GM23338 (cell line): ENCODE measurements around the gene ZFP90. TPM values are rescaled to one million over a fixed set of nuclear protein-coding genes. Genes with fewer than 3 reads are reported as not detected.

Experiments used
- ATAC-seq: fragments of 200-7000 bp; cut with Tn5 transposase; 3 replicates; pipeline ENCODE4 v1.9.1; 2020
- DNase-seq: peaks from one replicate; pipeline ENCODE4 v3.0.0-alpha.2; 2015; ENCODE audit warnings: low spot score
- H2AFZ ChIP-seq: fragments of 200-600 bp; sonication (generic); 2 replicates; pipeline ENCODE4 v1.8.0; 2016; ENCODE audit warnings: antibody characterized with exemption, mild to moderate bottlenecking, moderate library complexity
- H3F3A ChIP-seq: fragments of 200-600 bp; sonication (generic); replicated peaks from 2 replicates; pipeline ENCODE4 v1.8.0; 2017; ENCODE audit warnings: antibody characterized with exemption, mixed run types, low read depth
- H3K27ac ChIP-seq: fragments of 200-600 bp; sonication (generic); 2 replicates; pipeline ENCODE4 v1.6.1; 2016; ENCODE audit warnings: low read depth
- H3K27me3 ChIP-seq: fragments of 200-600 bp; sonication (generic); 2 replicates; pipeline ENCODE4 v1.8.0; 2016; ENCODE audit warnings: mild to moderate bottlenecking, mixed run types, moderate library complexity; ENCODE audit not compliant: insufficient read depth
- H3K36me3 ChIP-seq: fragments of 200-600 bp; sonication (generic); 2 replicates; pipeline ENCODE4 v1.8.0; 2016; ENCODE audit warnings: mild to moderate bottlenecking; ENCODE audit not compliant: insufficient read depth
- H3K4me1 ChIP-seq: fragments of 200-600 bp; sonication (generic); 2 replicates; pipeline ENCODE4 v1.8.0; 2016; ENCODE audit warnings: mild to moderate bottlenecking, moderate library complexity; ENCODE audit not compliant: insufficient read depth
- H3K4me2 ChIP-seq: fragments of 200-600 bp; sonication (generic); 2 replicates; pipeline ENCODE4 v1.7.1; 2017; ENCODE audit warnings: mixed run types
- H3K4me3 ChIP-seq: fragments of 200-600 bp; sonication (generic); 2 replicates; pipeline ENCODE4 v1.6.1; 2016; ENCODE audit warnings: mixed run types
- H3K79me2 ChIP-seq: fragments of 200-600 bp; sonication (generic); replicated peaks from 2 replicates; pipeline ENCODE4 v1.8.0; 2017; ENCODE audit warnings: mild to moderate bottlenecking; ENCODE audit not compliant: insufficient read depth
- H3K9me2 ChIP-seq: fragments of 200-600 bp; sonication (generic); 2 replicates; pipeline ENCODE4 v1.8.0; 2017; ENCODE audit not compliant: insufficient read depth
- H4K20me1 ChIP-seq: fragments of 200-600 bp; sonication (generic); replicated peaks from 2 replicates; pipeline ENCODE4 v1.8.0; 2017; ENCODE audit warnings: mild to moderate bottlenecking; ENCODE audit not compliant: insufficient read depth
- H3K27ac Mint-ChIP-seq: 2 replicates; pipeline ENCODE4 v1.8.0; 2020; ENCODE audit warnings: inconsistent platforms, mild to moderate bottlenecking, moderate library complexity, mixed read lengths
- H3K27me3 Mint-ChIP-seq: 3 replicates; pipeline ENCODE4 v1.8.0; 2022; ENCODE audit warnings: low read depth, mild to moderate bottlenecking, moderate library complexity, mixed read lengths, inconsistent platforms; ENCODE audit not compliant: insufficient read depth, poor library complexity
- H3K36me3 Mint-ChIP-seq: 3 replicates; pipeline ENCODE4 v1.8.0; 2021; ENCODE audit warnings: low read depth, mild to moderate bottlenecking, inconsistent platforms, moderate library complexity, mixed read lengths
- H3K4me1 Mint-ChIP-seq: 3 replicates; pipeline ENCODE4 v1.8.0; 2020; ENCODE audit warnings: mild to moderate bottlenecking, inconsistent platforms, mixed read lengths
- H3K4me3 Mint-ChIP-seq: 3 replicates; pipeline ENCODE4 v1.8.0; 2021; ENCODE audit warnings: moderate library complexity, mild to moderate bottlenecking, inconsistent platforms, mixed read lengths
- H3K9me3 Mint-ChIP-seq: 3 replicates; pipeline ENCODE4 v1.8.0; 2020; ENCODE audit warnings: moderate library complexity, mild to moderate bottlenecking, inconsistent platforms, mixed read lengths
- CREB1 ChIP-seq: fragments of 250-450 bp; sonication (Bioruptor Pico); IDR thresholded peaks from 2 replicates; pipeline ENCODE4 v1.5.0; 2020; ENCODE audit warnings: low read depth, mild to moderate bottlenecking, moderate library complexity
- EZH2 ChIP-seq: fragments of 200-600 bp; sonication (generic); IDR thresholded peaks from one replicate; pipeline ENCODE4 v1.8.0; 2017; ENCODE audit warnings: antibody characterized with exemption, mild to moderate bottlenecking, low read depth; ENCODE audit not compliant: unreplicated experiment
- EZH2phosphoT487 ChIP-seq: fragments of 200-600 bp; sonication (generic); IDR thresholded peaks from one replicate; pipeline ENCODE4 v1.8.1; 2018; ENCODE audit warnings: antibody characterized with exemption; ENCODE audit not compliant: unreplicated experiment
- JUNB ChIP-seq: IDR thresholded peaks from one replicate; pipeline ENCODE4 v1.6.1; 2016; ENCODE audit warnings: antibody characterized with exemption; ENCODE audit not compliant: unreplicated experiment
- NANOG ChIP-seq: IDR thresholded peaks from 2 replicates; pipeline ENCODE4 v1.6.1; 2016; ENCODE audit warnings: antibody characterized with exemption, borderline replicate concordance
- POLR2AphosphoS5 ChIP-seq: IDR thresholded peaks from 2 replicates; pipeline ENCODE4 v1.6.1; 2016; ENCODE audit warnings: antibody characterized with exemption, low read depth
- STAT1 ChIP-seq: IDR thresholded peaks from one replicate; pipeline ENCODE4 v1.6.1; 2016; ENCODE audit warnings: antibody characterized with exemption; ENCODE audit not compliant: unreplicated experiment
- ZNF114 ChIP-seq: fragments of 250-450 bp; sonication (Bioruptor Pico); IDR thresholded peaks from 2 replicates; pipeline ENCODE4 v1.5.0; 2020; ENCODE audit warnings: mild to moderate bottlenecking, moderate library complexity
- ZNF331 ChIP-seq: fragments of 250-450 bp; sonication (Bioruptor Pico); IDR thresholded peaks from 2 replicates; pipeline ENCODE4 v1.5.0; 2020; ENCODE audit warnings: low read depth, mild to moderate bottlenecking, moderate library complexity
- polyA plus RNA-seq: library from polyadenylated mRNA; unstranded; fragments of >200 nt; fragmentation: Nextera tagmentation; extraction: Ambion mirVana; gene quantifications from 2 replicates; pipeline ENCODE4 v1.2.1, GENCODE V29; 2016
- total RNA-seq: library from RNA; depleted of rRNA; stranded (reverse); fragments of >200 nt; shearing (Covaris generic); gene quantifications from 2 replicates; pipeline ENCODE4 v1.2.3, GENCODE V29; 2014
- TF ChIP-seq, protein P1 (sequence below), 2 experiments: fragments of 200-600 bp in 1 of 2; sonication (generic) in 1 of 2; conservative IDR thresholded peaks; 2 replicates each; pipeline versions ENCODE4 v1.5.1 to v1.6.1; 2016 to 2017; ENCODE audit warnings: antibody characterized with exemption in 2 of 2, low read depth in 2 of 2, mild to moderate bottlenecking in 2 of 2, moderate library complexity in 1 of 2
- TF ChIP-seq, protein P2 (sequence below): IDR thresholded peaks from one replicate; pipeline ENCODE4 v1.6.1; 2018; ENCODE audit warnings: antibody characterized with exemption; ENCODE audit not compliant: unreplicated experiment
- TF ChIP-seq, protein P3 (sequence below): fragments of 250-450 bp; sonication (Bioruptor Pico); IDR thresholded peaks from 2 replicates; pipeline ENCODE4 v1.5.0; 2020; ENCODE audit warnings: mild to moderate bottlenecking, moderate library complexity
- TF ChIP-seq, protein P4 (sequence below): IDR thresholded peaks from 2 replicates; pipeline ENCODE4 v1.6.1; 2016; ENCODE audit warnings: antibody characterized with exemption

Gene ZFP90
- total and polyA plus RNA-seq, 2 experiments from 2014 or later = 12.8 to 14.6 TPM

DNA sequence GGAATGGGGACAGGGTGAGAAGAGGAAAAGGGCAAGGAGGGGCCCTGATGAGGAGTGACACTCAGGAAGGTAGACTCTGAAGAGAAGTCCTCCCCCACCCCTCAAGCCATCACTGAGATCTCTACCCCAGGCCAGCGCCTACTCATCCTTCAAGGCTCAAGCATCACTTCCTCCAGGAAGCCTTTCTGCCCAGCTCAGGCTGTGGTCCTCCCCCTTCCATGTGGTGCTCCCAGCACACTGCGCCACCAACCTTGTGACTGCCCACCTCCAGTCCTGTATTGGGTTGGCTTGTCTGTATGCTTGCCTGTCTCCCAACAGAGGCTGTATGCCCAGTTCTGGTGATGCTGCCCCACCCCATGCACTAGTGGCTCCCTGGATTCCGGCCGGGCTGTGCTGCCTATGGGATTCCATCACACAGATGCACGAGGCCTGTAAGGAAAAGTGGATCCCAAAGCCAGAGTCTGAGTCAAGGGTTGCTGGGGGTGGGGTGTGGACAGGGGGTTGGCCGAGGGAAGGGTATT, 19.8 kb upstream of the ZFP90 start:
- Histone ChIP-seq H3K36me3 (no peaks in the 10 kb centered on the region), H4K20me1 (no peaks in the 10 kb centered on the region), H3K27me3 (peaks cover 6% of the 10 kb centered on the region; the same call in 1 of the 2 replicates), H3K79me2 (no peaks in the 10 kb centered on the region), H3F3A (0 out of 2 replicates have a peak, but pooled peaks cover 2% of the 10 kb centered on the region), H3K4me2 (no peak overlapping the region), H3K4me3 (no peak overlapping the region), H3K27ac (no peak overlapping the region), H3K4me1 (no peaks in the 10 kb centered on the region), H2AFZ (no peak overlapping the region), H3K9me2 (no peaks in the 10 kb centered on the region)
- H3K36me3 Mint-ChIP-seq = no peaks in the 10 kb centered on the region
- no peaks in the 10 kb centered on the region; the same call in 2 of the 3 replicates for H3K9me3 Mint-ChIP-seq
- H3K4me3 Mint-ChIP-seq = no peak overlapping the region
- ATAC-seq = no peak
- H3K27me3 Mint-ChIP-seq = peaks cover 8% of the 10 kb centered on the region
- H3K4me1 Mint-ChIP-seq = peaks cover 3% of the 10 kb centered on the region; the same call in 2 of the 3 replicates
- TF ChIP-seq, protein P1, sequence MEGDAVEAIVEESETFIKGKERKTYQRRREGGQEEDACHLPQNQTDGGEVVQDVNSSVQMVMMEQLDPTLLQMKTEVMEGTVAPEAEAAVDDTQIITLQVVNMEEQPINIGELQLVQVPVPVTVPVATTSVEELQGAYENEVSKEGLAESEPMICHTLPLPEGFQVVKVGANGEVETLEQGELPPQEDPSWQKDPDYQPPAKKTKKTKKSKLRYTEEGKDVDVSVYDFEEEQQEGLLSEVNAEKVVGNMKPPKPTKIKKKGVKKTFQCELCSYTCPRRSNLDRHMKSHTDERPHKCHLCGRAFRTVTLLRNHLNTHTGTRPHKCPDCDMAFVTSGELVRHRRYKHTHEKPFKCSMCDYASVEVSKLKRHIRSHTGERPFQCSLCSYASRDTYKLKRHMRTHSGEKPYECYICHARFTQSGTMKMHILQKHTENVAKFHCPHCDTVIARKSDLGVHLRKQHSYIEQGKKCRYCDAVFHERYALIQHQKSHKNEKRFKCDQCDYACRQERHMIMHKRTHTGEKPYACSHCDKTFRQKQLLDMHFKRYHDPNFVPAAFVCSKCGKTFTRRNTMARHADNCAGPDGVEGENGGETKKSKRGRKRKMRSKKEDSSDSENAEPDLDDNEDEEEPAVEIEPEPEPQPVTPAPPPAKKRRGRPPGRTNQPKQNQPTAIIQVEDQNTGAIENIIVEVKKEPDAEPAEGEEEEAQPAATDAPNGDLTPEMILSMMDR (conservative IDR thresholded peaks at IDR 0.05; ENCODE audit: low read depth in 2 of 2) = no peak
- TF ChIP-seq ZNF331 (CRISPR knock-in tag) (no peak), ZNF114 (CRISPR knock-in tag) (no peak), JUNB (no peak), CREB1 (CRISPR knock-in tag) (no peak), NANOG (no peak), POLR2AphosphoS5 (no peak), STAT1 (no peak), EZH2phosphoT487 (no peak), EZH2 (no peak)
- TF ChIP-seq, protein P2, sequence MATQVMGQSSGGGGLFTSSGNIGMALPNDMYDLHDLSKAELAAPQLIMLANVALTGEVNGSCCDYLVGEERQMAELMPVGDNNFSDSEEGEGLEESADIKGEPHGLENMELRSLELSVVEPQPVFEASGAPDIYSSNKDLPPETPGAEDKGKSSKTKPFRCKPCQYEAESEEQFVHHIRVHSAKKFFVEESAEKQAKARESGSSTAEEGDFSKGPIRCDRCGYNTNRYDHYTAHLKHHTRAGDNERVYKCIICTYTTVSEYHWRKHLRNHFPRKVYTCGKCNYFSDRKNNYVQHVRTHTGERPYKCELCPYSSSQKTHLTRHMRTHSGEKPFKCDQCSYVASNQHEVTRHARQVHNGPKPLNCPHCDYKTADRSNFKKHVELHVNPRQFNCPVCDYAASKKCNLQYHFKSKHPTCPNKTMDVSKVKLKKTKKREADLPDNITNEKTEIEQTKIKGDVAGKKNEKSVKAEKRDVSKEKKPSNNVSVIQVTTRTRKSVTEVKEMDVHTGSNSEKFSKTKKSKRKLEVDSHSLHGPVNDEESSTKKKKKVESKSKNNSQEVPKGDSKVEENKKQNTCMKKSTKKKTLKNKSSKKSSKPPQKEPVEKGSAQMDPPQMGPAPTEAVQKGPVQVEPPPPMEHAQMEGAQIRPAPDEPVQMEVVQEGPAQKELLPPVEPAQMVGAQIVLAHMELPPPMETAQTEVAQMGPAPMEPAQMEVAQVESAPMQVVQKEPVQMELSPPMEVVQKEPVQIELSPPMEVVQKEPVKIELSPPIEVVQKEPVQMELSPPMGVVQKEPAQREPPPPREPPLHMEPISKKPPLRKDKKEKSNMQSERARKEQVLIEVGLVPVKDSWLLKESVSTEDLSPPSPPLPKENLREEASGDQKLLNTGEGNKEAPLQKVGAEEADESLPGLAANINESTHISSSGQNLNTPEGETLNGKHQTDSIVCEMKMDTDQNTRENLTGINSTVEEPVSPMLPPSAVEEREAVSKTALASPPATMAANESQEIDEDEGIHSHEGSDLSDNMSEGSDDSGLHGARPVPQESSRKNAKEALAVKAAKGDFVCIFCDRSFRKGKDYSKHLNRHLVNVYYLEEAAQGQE = no peak
- TF ChIP-seq, protein P3, sequence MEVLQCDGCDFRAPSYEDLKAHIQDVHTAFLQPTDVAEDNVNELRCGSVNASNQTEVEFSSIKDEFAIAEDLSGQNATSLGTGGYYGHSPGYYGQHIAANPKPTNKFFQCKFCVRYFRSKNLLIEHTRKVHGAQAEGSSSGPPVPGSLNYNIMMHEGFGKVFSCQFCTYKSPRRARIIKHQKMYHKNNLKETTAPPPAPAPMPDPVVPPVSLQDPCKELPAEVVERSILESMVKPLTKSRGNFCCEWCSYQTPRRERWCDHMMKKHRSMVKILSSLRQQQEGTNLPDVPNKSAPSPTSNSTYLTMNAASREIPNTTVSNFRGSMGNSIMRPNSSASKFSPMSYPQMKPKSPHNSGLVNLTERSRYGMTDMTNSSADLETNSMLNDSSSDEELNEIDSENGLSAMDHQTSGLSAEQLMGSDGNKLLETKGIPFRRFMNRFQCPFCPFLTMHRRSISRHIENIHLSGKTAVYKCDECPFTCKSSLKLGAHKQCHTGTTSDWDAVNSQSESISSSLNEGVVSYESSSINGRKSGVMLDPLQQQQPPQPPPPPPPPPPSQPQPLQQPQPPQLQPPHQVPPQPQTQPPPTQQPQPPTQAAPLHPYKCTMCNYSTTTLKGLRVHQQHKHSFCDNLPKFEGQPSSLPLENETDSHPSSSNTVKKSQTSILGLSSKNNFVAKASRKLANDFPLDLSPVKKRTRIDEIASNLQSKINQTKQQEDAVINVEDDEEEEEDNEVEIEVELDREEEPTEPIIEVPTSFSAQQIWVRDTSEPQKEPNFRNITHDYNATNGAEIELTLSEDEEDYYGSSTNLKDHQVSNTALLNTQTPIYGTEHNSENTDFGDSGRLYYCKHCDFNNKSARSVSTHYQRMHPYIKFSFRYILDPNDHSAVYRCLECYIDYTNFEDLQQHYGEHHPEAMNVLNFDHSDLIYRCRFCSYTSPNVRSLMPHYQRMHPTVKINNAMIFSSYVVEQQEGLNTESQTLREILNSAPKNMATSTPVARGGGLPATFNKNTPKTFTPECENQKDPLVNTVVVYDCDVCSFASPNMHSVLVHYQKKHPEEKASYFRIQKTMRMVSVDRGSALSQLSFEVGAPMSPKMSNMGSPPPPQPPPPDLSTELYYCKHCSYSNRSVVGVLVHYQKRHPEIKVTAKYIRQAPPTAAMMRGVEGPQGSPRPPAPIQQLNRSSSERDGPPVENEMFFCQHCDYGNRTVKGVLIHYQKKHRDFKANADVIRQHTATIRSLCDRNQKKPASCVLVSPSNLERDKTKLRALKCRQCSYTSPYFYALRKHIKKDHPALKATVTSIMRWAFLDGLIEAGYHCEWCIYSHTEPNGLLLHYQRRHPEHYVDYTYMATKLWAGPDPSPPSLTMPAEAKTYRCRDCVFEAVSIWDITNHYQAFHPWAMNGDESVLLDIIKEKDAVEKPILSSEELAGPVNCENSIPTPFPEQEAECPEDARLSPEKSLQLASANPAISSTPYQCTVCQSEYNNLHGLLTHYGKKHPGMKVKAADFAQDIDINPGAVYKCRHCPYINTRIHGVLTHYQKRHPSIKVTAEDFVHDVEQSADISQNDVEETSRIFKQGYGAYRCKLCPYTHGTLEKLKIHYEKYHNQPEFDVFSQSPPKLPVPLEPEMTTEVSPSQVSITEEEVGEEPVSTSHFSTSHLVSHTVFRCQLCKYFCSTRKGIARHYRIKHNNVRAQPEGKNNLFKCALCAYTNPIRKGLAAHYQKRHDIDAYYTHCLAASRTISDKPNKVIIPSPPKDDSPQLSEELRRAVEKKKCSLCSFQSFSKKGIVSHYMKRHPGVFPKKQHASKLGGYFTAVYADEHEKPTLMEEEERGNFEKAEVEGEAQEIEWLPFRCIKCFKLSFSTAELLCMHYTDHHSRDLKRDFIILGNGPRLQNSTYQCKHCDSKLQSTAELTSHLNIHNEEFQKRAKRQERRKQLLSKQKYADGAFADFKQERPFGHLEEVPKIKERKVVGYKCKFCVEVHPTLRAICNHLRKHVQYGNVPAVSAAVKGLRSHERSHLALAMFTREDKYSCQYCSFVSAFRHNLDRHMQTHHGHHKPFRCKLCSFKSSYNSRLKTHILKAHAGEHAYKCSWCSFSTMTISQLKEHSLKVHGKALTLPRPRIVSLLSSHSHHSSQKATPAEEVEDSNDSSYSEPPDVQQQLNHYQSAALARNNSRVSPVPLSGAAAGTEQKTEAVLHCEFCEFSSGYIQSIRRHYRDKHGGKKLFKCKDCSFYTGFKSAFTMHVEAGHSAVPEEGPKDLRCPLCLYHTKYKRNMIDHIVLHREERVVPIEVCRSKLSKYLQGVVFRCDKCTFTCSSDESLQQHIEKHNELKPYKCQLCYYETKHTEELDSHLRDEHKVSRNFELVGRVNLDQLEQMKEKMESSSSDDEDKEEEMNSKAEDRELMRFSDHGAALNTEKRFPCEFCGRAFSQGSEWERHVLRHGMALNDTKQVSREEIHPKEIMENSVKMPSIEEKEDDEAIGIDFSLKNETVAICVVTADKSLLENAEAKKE (CRISPR knock-in tag) = no peak
- TF ChIP-seq, protein P4, sequence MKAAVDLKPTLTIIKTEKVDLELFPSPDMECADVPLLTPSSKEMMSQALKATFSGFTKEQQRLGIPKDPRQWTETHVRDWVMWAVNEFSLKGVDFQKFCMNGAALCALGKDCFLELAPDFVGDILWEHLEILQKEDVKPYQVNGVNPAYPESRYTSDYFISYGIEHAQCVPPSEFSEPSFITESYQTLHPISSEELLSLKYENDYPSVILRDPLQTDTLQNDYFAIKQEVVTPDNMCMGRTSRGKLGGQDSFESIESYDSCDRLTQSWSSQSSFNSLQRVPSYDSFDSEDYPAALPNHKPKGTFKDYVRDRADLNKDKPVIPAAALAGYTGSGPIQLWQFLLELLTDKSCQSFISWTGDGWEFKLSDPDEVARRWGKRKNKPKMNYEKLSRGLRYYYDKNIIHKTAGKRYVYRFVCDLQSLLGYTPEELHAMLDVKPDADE = no peak
- H3K27ac Mint-ChIP-seq = no peak overlapping the region
- DNase-seq = no peak
